Measurements from ENCODE around the gene MIS18A.

Gene MIS18A

GRCh38 chr21:32302560-32302959 is 23.7 kb upstream of the MIS18A start:
- ChIA-PET CTCF (no interaction called here), POLR2A (no interaction called here)
- DNase-seq (ENCODE audit: extremely low spot score): no peak
- no peak for TF ChIP-seq CTBP1 (IDR thresholded peaks at IDR 0.05; ENCODE audit: borderline replicate concordance)
- TF ChIP-seq SUZ12 (IDR thresholded peaks at IDR 0.05): no peak
- TF ChIP-seq L3MBTL2 (conservative IDR thresholded peaks at IDR 0.05): no peak
- no peak for TF ChIP-seq ZNF384 (IDR thresholded peaks at IDR 0.05)
- no peak for TF ChIP-seq LEF1 (IDR thresholded peaks at IDR 0.05; ENCODE audit: borderline replicate concordance)
- TF ChIP-seq TARDBP (IDR thresholded peaks at IDR 0.05): no peak
- no peak for TF ChIP-seq SP1 (IDR thresholded peaks at IDR 0.05)
- TF ChIP-seq HDGF (IDR thresholded peaks at IDR 0.05; ENCODE audit: borderline replicate concordance): no peak
- TF ChIP-seq ARNT (IDR thresholded peaks at IDR 0.05): no peak
- no peak for TF ChIP-seq BHLHE40 (IDR thresholded peaks at IDR 0.05; ENCODE audit: borderline replicate concordance)
- TF ChIP-seq ELF4 (IDR thresholded peaks at IDR 0.05): no peak

- DNase-seq (ENCODE audit: extremely low spot score): no peak
- TF ChIP-seq ARNT (IDR thresholded peaks at IDR 0.05): no peak
- TF ChIP-seq, protein P1, sequence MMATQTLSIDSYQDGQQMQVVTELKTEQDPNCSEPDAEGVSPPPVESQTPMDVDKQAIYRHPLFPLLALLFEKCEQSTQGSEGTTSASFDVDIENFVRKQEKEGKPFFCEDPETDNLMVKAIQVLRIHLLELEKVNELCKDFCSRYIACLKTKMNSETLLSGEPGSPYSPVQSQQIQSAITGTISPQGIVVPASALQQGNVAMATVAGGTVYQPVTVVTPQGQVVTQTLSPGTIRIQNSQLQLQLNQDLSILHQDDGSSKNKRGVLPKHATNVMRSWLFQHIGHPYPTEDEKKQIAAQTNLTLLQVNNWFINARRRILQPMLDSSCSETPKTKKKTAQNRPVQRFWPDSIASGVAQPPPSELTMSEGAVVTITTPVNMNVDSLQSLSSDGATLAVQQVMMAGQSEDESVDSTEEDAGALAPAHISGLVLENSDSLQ (IDR thresholded peaks at IDR 0.05): no peak
- TF ChIP-seq BHLHE40 (IDR thresholded peaks at IDR 0.05; ENCODE audit: borderline replicate concordance): no peak
- TF ChIP-seq SUZ12 (IDR thresholded peaks at IDR 0.05): no peak
- TF ChIP-seq ZNF384 (IDR thresholded peaks at IDR 0.05): no peak
- no peak for TF ChIP-seq FOXM1 (IDR thresholded peaks at IDR 0.05; ENCODE audit: borderline replicate concordance)
- no peak for TF ChIP-seq NFRKB (IDR thresholded peaks at IDR 0.05)
- TF ChIP-seq FOXK2 (IDR thresholded peaks at IDR 0.05): no peak
- TF ChIP-seq TARDBP (IDR thresholded peaks at IDR 0.05): no peak
- no peak for TF ChIP-seq LEF1 (IDR thresholded peaks at IDR 0.05; ENCODE audit: borderline replicate concordance)
- no peak for TF ChIP-seq L3MBTL2 (conservative IDR thresholded peaks at IDR 0.05)
- TF ChIP-seq ELF4 (IDR thresholded peaks at IDR 0.05): no peak
- ChIA-PET CTCF (no interaction called here), POLR2A (no interaction called here)
These were observed 22.7 kb upstream of the MIS18A start for GRCh38 chr21:32301596-32301995.

DNA sequence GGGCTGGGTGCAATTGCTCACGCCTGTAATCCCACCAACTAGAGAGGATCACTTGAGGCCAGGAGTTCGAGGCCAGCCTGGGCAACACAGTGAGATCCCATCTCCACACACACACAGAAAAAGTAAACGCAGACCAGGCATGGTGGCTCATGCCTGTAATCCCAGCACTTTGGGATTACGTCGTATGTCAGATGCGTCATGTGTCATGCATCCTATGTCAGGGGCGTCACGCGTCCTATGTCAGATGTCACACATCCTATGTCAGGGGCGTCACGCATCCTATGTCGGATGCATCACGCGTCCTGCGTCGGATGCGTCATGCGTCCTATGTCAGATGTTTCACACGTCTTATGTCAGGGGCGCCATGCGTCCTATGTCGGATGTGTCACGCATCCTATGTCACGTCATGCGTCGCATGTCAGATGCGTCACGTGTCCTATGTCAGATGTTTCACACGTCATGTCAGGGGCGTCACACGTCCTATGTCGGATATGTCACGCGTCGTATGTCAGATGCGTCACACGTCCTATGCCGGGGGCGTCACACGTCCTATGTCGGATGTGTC is 21.4 kb upstream of the MIS18A start:
- DNase-seq (ENCODE audit: extremely low spot score): no peak
- TF ChIP-seq SUZ12 (IDR thresholded peaks at IDR 0.05) (no peak), FOXA1 (IDR thresholded peaks at IDR 0.05) (no peak), SP1 (IDR thresholded peaks at IDR 0.05) (no peak), BHLHE40 (IDR thresholded peaks at IDR 0.05; ENCODE audit: borderline replicate concordance) (no peak), LEF1 (IDR thresholded peaks at IDR 0.05; ENCODE audit: borderline replicate concordance) (no peak), CTBP1 (IDR thresholded peaks at IDR 0.05; ENCODE audit: borderline replicate concordance) (no peak), FOXM1 (IDR thresholded peaks at IDR 0.05; ENCODE audit: borderline replicate concordance) (no peak), ARNT (IDR thresholded peaks at IDR 0.05) (no peak), ELF4 (IDR thresholded peaks at IDR 0.05) (no peak), HDGF (IDR thresholded peaks at IDR 0.05; ENCODE audit: borderline replicate concordance) (no peak), FOXK2 (IDR thresholded peaks at IDR 0.05) (no peak)
- TF ChIP-seq, protein P1 (IDR thresholded peaks at IDR 0.05): no peak
- ChIA-PET CTCF (no interaction called here), POLR2A (no interaction called here)

DNA sequence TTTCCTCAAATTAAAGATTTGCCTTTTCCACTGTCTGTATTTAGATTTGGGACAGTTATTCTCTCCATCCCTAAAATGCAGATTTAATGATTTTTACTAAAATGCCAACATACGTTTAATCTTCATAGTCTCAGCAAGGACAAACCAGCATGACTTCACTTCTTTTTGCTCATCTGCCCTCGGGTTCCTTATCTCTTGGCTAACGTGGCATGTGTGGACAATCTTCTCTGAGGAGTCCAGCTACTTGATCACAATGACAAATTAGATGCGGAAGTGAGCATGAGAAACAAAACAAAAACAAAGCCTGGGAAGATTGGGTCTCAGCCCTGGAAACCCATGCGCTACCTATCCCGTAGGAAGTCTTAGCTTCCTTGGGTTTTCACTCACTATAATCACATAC is 20.8 kb upstream of the MIS18A start:
- ChIA-PET POLR2A (no interaction called here), CTCF (no interaction called here)
- TF ChIP-seq FOXA1 (IDR thresholded peaks at IDR 0.05) (no peak), FOXK2 (IDR thresholded peaks at IDR 0.05) (no peak), ARNT (IDR thresholded peaks at IDR 0.05) (no peak), SP1 (IDR thresholded peaks at IDR 0.05) (no peak), BHLHE40 (IDR thresholded peaks at IDR 0.05; ENCODE audit: borderline replicate concordance) (no peak), CTBP1 (IDR thresholded peaks at IDR 0.05; ENCODE audit: borderline replicate concordance) (no peak), NFRKB (IDR thresholded peaks at IDR 0.05) (no peak), LEF1 (IDR thresholded peaks at IDR 0.05; ENCODE audit: borderline replicate concordance) (no peak), HDGF (IDR thresholded peaks at IDR 0.05; ENCODE audit: borderline replicate concordance) (no peak), L3MBTL2 (conservative IDR thresholded peaks at IDR 0.05) (no peak), TARDBP (IDR thresholded peaks at IDR 0.05) (no peak), SUZ12 (IDR thresholded peaks at IDR 0.05) (no peak), ELF4 (IDR thresholded peaks at IDR 0.05) (no peak)
- no peak for DNase-seq (ENCODE audit: extremely low spot score)

DNA sequence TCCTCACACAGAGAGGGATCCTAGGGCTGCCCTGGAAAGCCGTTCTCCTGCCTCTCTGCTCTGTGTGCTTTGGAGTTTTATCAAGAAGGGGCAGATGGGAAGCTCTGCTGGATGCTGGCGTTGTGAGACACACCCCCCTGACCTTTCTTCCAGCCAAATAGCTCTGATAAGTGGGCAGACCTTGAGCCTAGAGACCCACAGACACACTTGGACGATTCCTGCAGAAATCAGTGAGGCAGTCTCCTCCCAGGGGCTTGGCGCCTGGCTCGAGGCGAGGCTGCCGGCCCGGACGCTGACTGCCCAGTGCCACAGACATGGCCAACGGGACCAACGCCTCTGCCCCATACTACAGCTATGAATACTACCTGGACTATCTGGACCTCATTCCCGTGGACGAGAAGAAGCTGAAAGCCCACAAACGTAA is 19.8 kb upstream of the MIS18A start, which contains the start of gene MRAP:
MRAP (plus strand) TSS at position 198 of the 424 bp plus-strand sequence; CDS start at position 315, 117 bp downstream.
- DNase-seq (ENCODE audit: extremely low spot score): no peak
- ChIA-PET POLR2A (no interaction called here), CTCF (no interaction called here)
- TF ChIP-seq SP1 (IDR thresholded peaks at IDR 0.05): no peak
- TF ChIP-seq TARDBP (IDR thresholded peaks at IDR 0.05): no peak
- no peak for TF ChIP-seq FOXK2 (IDR thresholded peaks at IDR 0.05)
- no peak for TF ChIP-seq L3MBTL2 (conservative IDR thresholded peaks at IDR 0.05)
- TF ChIP-seq ZNF384 (IDR thresholded peaks at IDR 0.05): no peak
- TF ChIP-seq SUZ12 (IDR thresholded peaks at IDR 0.05): no peak
- TF ChIP-seq ARNT (IDR thresholded peaks at IDR 0.05): no peak
- TF ChIP-seq FOXA1 (IDR thresholded peaks at IDR 0.05): no peak
- no peak for TF ChIP-seq LEF1 (IDR thresholded peaks at IDR 0.05; ENCODE audit: borderline replicate concordance)
- TF ChIP-seq, protein P1 (IDR thresholded peaks at IDR 0.05): no peak
- TF ChIP-seq CTBP1 (IDR thresholded peaks at IDR 0.05; ENCODE audit: borderline replicate concordance): no peak
- TF ChIP-seq HDGF (IDR thresholded peaks at IDR 0.05; ENCODE audit: borderline replicate concordance): no peak
- no peak for TF ChIP-seq NFRKB (IDR thresholded peaks at IDR 0.05)
- no peak for TF ChIP-seq BHLHE40 (IDR thresholded peaks at IDR 0.05; ENCODE audit: borderline replicate concordance)
- no peak for TF ChIP-seq ELF4 (IDR thresholded peaks at IDR 0.05)
- TF ChIP-seq FOXM1 (IDR thresholded peaks at IDR 0.05; ENCODE audit: borderline replicate concordance): no peak

DNA sequence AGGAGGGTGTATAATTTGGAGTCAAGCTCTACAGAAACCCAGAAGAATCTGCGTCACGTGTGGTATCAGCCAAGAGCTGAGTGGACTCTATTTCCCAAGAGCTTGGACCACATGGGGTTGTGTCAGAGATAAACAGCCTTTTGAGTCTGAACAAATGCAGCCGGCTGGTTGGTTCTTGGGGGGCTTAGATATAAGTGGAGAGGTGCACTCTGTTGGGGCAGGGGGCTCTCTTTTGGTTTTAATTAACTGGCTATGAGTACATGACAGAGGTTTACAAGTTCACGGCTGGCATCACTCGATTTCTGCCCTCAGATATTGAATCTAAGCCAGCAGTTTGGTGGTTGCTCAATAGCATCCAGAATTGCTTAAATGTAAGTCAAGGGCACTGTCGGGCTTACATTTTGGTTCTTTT is 19.3 kb upstream of the MIS18A start:
- POLR2A ChIA-PET: no interaction called here
- no peak for TF ChIP-seq ZNF384 (IDR thresholded peaks at IDR 0.05)
- TF ChIP-seq FOXA1 (IDR thresholded peaks at IDR 0.05): no peak
- TF ChIP-seq ELF4 (IDR thresholded peaks at IDR 0.05): no peak
- no peak for TF ChIP-seq HDGF (IDR thresholded peaks at IDR 0.05; ENCODE audit: borderline replicate concordance)
- no peak for TF ChIP-seq FOXK2 (IDR thresholded peaks at IDR 0.05)
- TF ChIP-seq TARDBP (IDR thresholded peaks at IDR 0.05): no peak
- no peak for TF ChIP-seq SP1 (IDR thresholded peaks at IDR 0.05)
- no peak for TF ChIP-seq L3MBTL2 (conservative IDR thresholded peaks at IDR 0.05)
- TF ChIP-seq ARNT (IDR thresholded peaks at IDR 0.05): no peak
- TF ChIP-seq CTBP1 (IDR thresholded peaks at IDR 0.05; ENCODE audit: borderline replicate concordance): no peak
- no peak for TF ChIP-seq FOXM1 (IDR thresholded peaks at IDR 0.05; ENCODE audit: borderline replicate concordance)
- no peak for TF ChIP-seq BHLHE40 (IDR thresholded peaks at IDR 0.05; ENCODE audit: borderline replicate concordance)
- TF ChIP-seq SUZ12 (IDR thresholded peaks at IDR 0.05): no peak
- TF ChIP-seq, protein P1 (IDR thresholded peaks at IDR 0.05): no peak
- no peak for TF ChIP-seq LEF1 (IDR thresholded peaks at IDR 0.05; ENCODE audit: borderline replicate concordance)
- CTCF ChIA-PET: no interaction called here
- DNase-seq (ENCODE audit: extremely low spot score): no peak

Measured in HEK293T (cell line).